WTC11 (cell line): ENCODE measurements around the gene GPR148. TPM values are rescaled to one million over a fixed set of nuclear protein-coding genes. Genes with fewer than 3 reads are reported as not detected.
"Not testable (repeated sequence)": the region's sequence is repeated elsewhere in the genome, so short reads cannot be mapped to it uniquely, and the experiment has no call there.

ENCODE experiments used
- ATAC-seq: fragments of 200-7000 bp; cut with Tn5 transposase; 2 replicates; pipeline ENCODE4 v1.10.0; 2021; ENCODE audit warnings: mild to moderate bottlenecking, moderate library complexity
- CTCF ChIA-PET: fragments of 300-600 bp; sonication (Branson Sonifier 250); formaldehyde crosslinking; loops from one replicate; lab custom pipeline; 2021; ENCODE audit warnings: antibody characterized with exemption; lab: Charles Lee
- POLR2A ChIA-PET: fragments of 350-600 bp; sonication (Branson Sonifier 250); formaldehyde crosslinking; loops from one replicate; lab custom pipeline; 2021; ENCODE audit warnings: antibody characterized with exemption; lab: Charles Lee
- DNase-seq: peaks from one replicate; pipeline ENCODE4 v3.0.0; 2021; ENCODE audit warnings: low spot score
- H3K27ac Mint-ChIP-seq: 2 replicates; pipeline ENCODE4 v1.8.0; 2021; ENCODE audit warnings: mixed read lengths
- H3K27me3 Mint-ChIP-seq: 2 replicates; pipeline ENCODE4 v1.8.0; 2021; ENCODE audit warnings: low read depth, mild to moderate bottlenecking, moderate library complexity, mixed read lengths
- H3K36me3 Mint-ChIP-seq: 2 replicates; pipeline ENCODE4 v1.8.0; 2021; ENCODE audit warnings: mixed read lengths
- H3K4me1 Mint-ChIP-seq: 2 replicates; pipeline ENCODE4 v1.8.0; 2022; ENCODE audit warnings: mixed read lengths
- H3K4me3 Mint-ChIP-seq: 2 replicates; pipeline ENCODE4 v1.8.0; 2021; ENCODE audit warnings: mild to moderate bottlenecking, moderate library complexity, mixed read lengths
- H3K9me3 Mint-ChIP-seq: 2 replicates; pipeline ENCODE4 v1.8.0; 2021; ENCODE audit warnings: mixed read lengths
- CREB1 ChIP-seq: sonication (generic); formaldehyde crosslinking; IDR thresholded peaks from 2 replicates; pipeline ENCODE4 v1.8.0; 2023; ENCODE audit warnings: mild to moderate bottlenecking, missing genetic modification reagents
- EMX1 ChIP-seq: fragments of 250-450 bp; sonication (Bioruptor Pico); IDR thresholded peaks from 2 replicates; pipeline ENCODE4 v1.8.0; 2021; ENCODE audit warnings: mild to moderate bottlenecking
- NFATC4 ChIP-seq: fragments of 250-450 bp; sonication (Bioruptor Pico); IDR thresholded peaks from 2 replicates; pipeline ENCODE4 v1.9.0; 2021; ENCODE audit warnings: mild to moderate bottlenecking
- NR3C1 ChIP-seq: sonication (generic); formaldehyde crosslinking; conservative IDR thresholded peaks from 2 replicates; pipeline ENCODE4 v1.8.1; 2023; ENCODE audit warnings: low read depth, mild to moderate bottlenecking, missing genetic modification reagents
- SOX15 ChIP-seq: fragments of 250-450 bp; sonication (Bioruptor Pico); IDR thresholded peaks from 2 replicates; pipeline ENCODE4 v1.9.0; 2021; ENCODE audit warnings: mild to moderate bottlenecking
- ZNF121 ChIP-seq: sonication (generic); formaldehyde crosslinking; IDR thresholded peaks from 2 replicates; pipeline ENCODE4 v1.8.0; 2023; ENCODE audit warnings: missing genetic modification reagents
- total RNA-seq: library from RNA; stranded (reverse); gene quantifications from 3 replicates; pipeline ENCODE4 v1.2.3, GENCODE V29; 2021
- TF ChIP-seq, protein P1 (sequence below): sonication (generic); formaldehyde crosslinking; IDR thresholded peaks from 2 replicates; pipeline ENCODE4 v1.8.1; 2022; ENCODE audit warnings: mild to moderate bottlenecking, missing genetic modification reagents, moderate library complexity, borderline replicate concordance
- TF ChIP-seq, protein P2 (sequence below): sonication (generic); formaldehyde crosslinking; IDR thresholded peaks from 2 replicates; pipeline ENCODE4 v1.8.0; 2022; ENCODE audit warnings: mild to moderate bottlenecking, missing genetic modification reagents
- TF ChIP-seq, protein P3 (sequence below): sonication (generic); formaldehyde crosslinking; IDR thresholded peaks from 2 replicates; pipeline ENCODE4 v1.8.0; 2022; ENCODE audit warnings: missing genetic modification reagents
- TF ChIP-seq, protein P4 (sequence below): sonication (generic); formaldehyde crosslinking; IDR thresholded peaks from 2 replicates; pipeline ENCODE4 v1.8.1; 2023; ENCODE audit warnings: mild to moderate bottlenecking, missing genetic modification reagents

The GPR148 gene
- total RNA-seq, 1 experiment from 2014 or later: not detected

DNA sequence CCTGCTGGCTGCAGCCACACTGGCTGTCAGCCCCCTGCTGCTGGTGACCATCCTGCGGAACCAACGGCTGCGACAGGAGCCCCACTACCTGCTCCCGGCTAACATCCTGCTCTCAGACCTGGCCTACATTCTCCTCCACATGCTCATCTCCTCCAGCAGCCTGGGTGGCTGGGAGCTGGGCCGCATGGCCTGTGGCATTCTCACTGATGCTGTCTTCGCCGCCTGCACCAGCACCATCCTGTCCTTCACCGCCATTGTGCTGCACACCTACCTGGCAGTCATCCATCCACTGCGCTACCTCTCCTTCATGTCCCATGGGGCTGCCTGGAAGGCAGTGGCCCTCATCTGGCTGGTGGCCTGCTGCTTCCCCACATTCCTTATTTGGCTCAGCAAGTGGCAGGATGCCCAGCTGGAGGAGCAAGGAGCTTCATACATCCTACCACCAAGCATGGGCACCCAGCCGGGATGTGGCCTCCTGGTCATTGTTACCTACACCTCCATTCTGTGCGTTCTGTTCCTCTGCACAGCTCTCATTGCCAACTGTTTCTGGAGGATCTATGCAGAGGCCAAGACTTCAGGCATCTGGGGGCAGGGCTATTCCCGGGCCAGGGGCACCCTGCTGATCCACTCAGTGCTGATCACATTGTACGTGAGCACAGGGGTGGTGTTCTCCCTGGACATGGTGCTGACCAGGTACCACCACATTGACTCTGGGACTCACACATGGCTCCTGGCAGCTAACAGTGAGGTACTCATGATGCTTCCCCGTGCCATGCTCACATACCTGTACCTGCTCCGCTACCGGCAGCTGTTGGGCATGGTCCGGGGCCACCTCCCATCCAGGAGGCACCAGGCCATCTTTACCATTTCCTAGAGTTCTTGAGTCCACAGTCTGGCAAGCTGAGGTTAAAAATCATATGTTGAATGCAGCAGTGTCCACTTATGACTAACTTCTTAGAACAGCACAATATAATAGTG, 741 bp downstream of the GPR148 start:
- ATAC-seq: no peak
- POLR2A ChIA-PET: no interaction called here

DNA sequence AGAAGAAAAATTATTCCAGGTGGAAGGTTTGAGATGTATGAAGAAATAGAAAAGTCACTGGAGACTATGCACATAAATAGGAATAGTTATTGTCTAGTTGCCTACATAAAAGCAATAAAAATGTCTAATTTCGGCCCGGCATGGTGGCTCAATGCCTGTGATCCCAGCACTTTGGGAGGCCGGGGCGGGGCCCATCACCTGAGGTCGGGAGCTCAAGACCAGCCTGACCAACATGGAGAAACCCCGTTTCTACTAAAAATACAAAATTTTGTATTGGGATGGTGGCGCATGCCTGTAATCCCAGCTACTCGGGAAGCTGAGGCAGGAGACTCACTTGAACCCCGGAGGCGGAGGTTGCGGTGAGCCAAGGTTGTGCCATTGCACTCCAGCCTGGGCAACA, 3.4 kb downstream of the GPR148 start:
- Mint-ChIP-seq H3K4me1 (peaks cover 11% of the 10 kb centered on the region), H3K27me3 (peaks cover 17% of the 10 kb centered on the region)
- CTCF ChIA-PET, ATAC-seq, H3K4me3 Mint-ChIP-seq, H3K27ac Mint-ChIP-seq, H3K9me3 Mint-ChIP-seq, DNase-seq, H3K36me3 Mint-ChIP-seq: not testable (repeated sequence)
- POLR2A ChIA-PET: interaction anchor here (0.9 kb wide), 1 partner anchor 14 kb away, joined by 3 read pairs; no protein-coding TSS in a partner anchor

More for the DNA sequence above, 741 bp downstream of the GPR148 start:
- no peak for DNase-seq
- Mint-ChIP-seq H3K27ac (no peak overlapping the region), H3K27me3 (peaks cover 26% of the 10 kb centered on the region), H3K4me3 (no peak overlapping the region), H3K36me3 (no peaks in the 10 kb centered on the region), H3K4me1 (peaks cover 11% of the 10 kb centered on the region), H3K9me3 (no peaks in the 10 kb centered on the region)
- TF ChIP-seq, protein P1, sequence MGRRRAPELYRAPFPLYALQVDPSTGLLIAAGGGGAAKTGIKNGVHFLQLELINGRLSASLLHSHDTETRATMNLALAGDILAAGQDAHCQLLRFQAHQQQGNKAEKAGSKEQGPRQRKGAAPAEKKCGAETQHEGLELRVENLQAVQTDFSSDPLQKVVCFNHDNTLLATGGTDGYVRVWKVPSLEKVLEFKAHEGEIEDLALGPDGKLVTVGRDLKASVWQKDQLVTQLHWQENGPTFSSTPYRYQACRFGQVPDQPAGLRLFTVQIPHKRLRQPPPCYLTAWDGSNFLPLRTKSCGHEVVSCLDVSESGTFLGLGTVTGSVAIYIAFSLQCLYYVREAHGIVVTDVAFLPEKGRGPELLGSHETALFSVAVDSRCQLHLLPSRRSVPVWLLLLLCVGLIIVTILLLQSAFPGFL: no peak
- TF ChIP-seq ZNF121 (CRISPR knock-in tag) (no peak), CREB1 (no peak), SOX15 (no peak), NR3C1 (CRISPR knock-in tag) (no peak)
- TF ChIP-seq, protein P2, sequence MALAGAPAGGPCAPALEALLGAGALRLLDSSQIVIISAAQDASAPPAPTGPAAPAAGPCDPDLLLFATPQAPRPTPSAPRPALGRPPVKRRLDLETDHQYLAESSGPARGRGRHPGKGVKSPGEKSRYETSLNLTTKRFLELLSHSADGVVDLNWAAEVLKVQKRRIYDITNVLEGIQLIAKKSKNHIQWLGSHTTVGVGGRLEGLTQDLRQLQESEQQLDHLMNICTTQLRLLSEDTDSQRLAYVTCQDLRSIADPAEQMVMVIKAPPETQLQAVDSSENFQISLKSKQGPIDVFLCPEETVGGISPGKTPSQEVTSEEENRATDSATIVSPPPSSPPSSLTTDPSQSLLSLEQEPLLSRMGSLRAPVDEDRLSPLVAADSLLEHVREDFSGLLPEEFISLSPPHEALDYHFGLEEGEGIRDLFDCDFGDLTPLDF (CRISPR knock-in tag): no peak
- CTCF ChIA-PET: interaction anchor here (1.6 kb wide), 1 partner anchor 9 kb away, joined by 4 read pairs; no protein-coding TSS in a partner anchor

DNA sequence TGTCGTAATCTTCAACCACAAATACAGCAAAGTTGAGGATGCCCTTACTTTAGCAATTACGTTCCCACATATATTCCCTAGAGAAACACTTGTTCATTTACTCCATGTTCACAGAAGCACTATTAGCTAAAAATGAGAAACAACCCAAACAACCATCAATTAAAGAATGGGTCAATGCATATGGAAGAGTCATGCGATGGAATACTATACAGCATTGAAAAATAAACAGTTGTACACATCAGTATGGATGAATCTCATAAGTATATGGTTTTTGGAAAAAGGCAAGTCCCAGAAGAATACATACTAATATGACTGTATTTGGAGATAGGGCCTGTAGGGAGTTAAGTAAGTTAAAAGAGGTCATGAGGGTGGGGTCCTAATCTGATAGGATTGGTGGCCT, 6.3 kb downstream of the GPR148 start:
- Mint-ChIP-seq H3K27me3 (peaks cover 4% of the 10 kb centered on the region; the same call in 1 of the 2 replicates), H3K4me1 (no peaks in the 10 kb centered on the region), H3K4me3 (no peak overlapping the region), H3K36me3 (no peaks in the 10 kb centered on the region), H3K9me3 (peaks cover 9% of the 10 kb centered on the region), H3K27ac (no peak overlapping the region)
- ATAC-seq (no peak), DNase-seq (no peak)
- POLR2A ChIA-PET: no interaction called here
- CTCF ChIA-PET: no interaction called here
- TF ChIP-seq, protein P3, sequence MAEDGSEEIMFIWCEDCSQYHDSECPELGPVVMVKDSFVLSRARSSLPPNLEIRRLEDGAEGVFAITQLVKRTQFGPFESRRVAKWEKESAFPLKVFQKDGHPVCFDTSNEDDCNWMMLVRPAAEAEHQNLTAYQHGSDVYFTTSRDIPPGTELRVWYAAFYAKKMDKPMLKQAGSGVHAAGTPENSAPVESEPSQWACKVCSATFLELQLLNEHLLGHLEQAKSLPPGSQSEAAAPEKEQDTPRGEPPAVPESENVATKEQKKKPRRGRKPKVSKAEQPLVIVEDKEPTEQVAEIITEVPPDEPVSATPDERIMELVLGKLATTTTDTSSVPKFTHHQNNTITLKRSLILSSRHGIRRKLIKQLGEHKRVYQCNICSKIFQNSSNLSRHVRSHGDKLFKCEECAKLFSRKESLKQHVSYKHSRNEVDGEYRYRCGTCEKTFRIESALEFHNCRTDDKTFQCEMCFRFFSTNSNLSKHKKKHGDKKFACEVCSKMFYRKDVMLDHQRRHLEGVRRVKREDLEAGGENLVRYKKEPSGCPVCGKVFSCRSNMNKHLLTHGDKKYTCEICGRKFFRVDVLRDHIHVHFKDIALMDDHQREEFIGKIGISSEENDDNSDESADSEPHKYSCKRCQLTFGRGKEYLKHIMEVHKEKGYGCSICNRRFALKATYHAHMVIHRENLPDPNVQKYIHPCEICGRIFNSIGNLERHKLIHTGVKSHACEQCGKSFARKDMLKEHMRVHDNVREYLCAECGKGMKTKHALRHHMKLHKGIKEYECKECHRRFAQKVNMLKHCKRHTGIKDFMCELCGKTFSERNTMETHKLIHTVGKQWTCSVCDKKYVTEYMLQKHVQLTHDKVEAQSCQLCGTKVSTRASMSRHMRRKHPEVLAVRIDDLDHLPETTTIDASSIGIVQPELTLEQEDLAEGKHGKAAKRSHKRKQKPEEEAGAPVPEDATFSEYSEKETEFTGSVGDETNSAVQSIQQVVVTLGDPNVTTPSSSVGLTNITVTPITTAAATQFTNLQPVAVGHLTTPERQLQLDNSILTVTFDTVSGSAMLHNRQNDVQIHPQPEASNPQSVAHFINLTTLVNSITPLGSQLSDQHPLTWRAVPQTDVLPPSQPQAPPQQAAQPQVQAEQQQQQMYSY (CRISPR knock-in tag): no peak
- TF ChIP-seq EMX1 (CRISPR knock-in tag): no peak
- TF ChIP-seq, protein P4, sequence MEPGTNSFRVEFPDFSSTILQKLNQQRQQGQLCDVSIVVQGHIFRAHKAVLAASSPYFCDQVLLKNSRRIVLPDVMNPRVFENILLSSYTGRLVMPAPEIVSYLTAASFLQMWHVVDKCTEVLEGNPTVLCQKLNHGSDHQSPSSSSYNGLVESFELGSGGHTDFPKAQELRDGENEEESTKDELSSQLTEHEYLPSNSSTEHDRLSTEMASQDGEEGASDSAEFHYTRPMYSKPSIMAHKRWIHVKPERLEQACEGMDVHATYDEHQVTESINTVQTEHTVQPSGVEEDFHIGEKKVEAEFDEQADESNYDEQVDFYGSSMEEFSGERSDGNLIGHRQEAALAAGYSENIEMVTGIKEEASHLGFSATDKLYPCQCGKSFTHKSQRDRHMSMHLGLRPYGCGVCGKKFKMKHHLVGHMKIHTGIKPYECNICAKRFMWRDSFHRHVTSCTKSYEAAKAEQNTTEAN (CRISPR knock-in tag): no peak
- no peak for TF ChIP-seq NFATC4
- TF ChIP-seq, all 79 proteins: peak for 0
